Panc1 (cell line): ENCODE measurements around the gene TIE1. TPM values are rescaled to one million over a fixed set of nuclear protein-coding genes. Genes with fewer than 3 reads are reported as not detected.
A peak's percentile ranks its signal among the peaks of the same experiment; 100 is the strongest.

Experiments used
- ATAC-seq: fragments of 200-7000 bp; cut with Tn5 transposase; 2 replicates; pipeline ENCODE4 v1.9.1; 2020; ENCODE audit warnings: mild to moderate bottlenecking, moderate library complexity
- BruUV-seq: library from RNA; stranded (reverse); fragments of 400-500 nt; replicated peaks from 2 replicates; lab custom pipeline; 2021; lab: Mats Ljungman, UMichigan
- CTCF ChIA-PET: fragments of 300-600 bp; sonication (Branson Sonifier 250); formaldehyde crosslinking; loops from one replicate; lab custom pipeline; 2022; ENCODE audit warnings: antibody characterized with exemption; lab: Charles Lee
- POLR2A ChIA-PET: fragments of 300-600 bp; sonication (Branson Sonifier 250); formaldehyde crosslinking; loops from one replicate; lab custom pipeline; 2022; ENCODE audit warnings: antibody characterized with exemption; lab: Charles Lee
- DNase-seq: peaks from one replicate; pipeline ENCODE4 v3.0.0-alpha.2; 2010; ENCODE audit warnings: low read depth, low spot score
- H3K27ac ChIP-seq: 2 replicates; pipeline ENCODE4 v1.5.1; 2011; ENCODE audit warnings: mild to moderate bottlenecking, low read length, inconsistent platforms
- H3K27me3 ChIP-seq: fragments of 200-500 bp; sonication (Bioruptor generic); 2 replicates; pipeline ENCODE4 v1.6.0; 2014; ENCODE audit warnings: low read length, inconsistent platforms; ENCODE audit not compliant: control insufficient read depth, insufficient read depth
- H3K36me3 ChIP-seq: fragments of 200-500 bp; sonication (Bioruptor generic); 2 replicates; pipeline ENCODE4 v1.5.1; 2014; ENCODE audit warnings: inconsistent platforms, mild to moderate bottlenecking, low read length, moderate library complexity; ENCODE audit not compliant: control insufficient read depth, insufficient read depth
- H3K4me1 ChIP-seq: 2 replicates; pipeline ENCODE4 v1.5.1; 2011; ENCODE audit warnings: inconsistent platforms, mild to moderate bottlenecking, low read length, moderate library complexity; ENCODE audit not compliant: control insufficient read depth, insufficient read depth
- H3K4me3 ChIP-seq, 2 experiments: 2 replicates each; pipeline ENCODE4 v1.5.1; 2011 to 2012; ENCODE audit warnings: low read depth in 2 of 2, low read length in 2 of 2, mild to moderate bottlenecking in 2 of 2, inconsistent platforms in 1 of 2, moderate library complexity in 1 of 2
- H3K9me3 ChIP-seq: fragments of 200-500 bp; sonication (Bioruptor generic); 2 replicates; pipeline ENCODE4 v1.5.1; 2014; ENCODE audit warnings: low read depth, mild to moderate bottlenecking, inconsistent platforms, low read length, moderate library complexity; ENCODE audit not compliant: control insufficient read depth, insufficient read depth
- POLR2AphosphoS5 ChIP-seq: IDR thresholded peaks from 2 replicates; pipeline ENCODE4 v1.6.1; 2012; ENCODE audit warnings: mild to moderate bottlenecking, low read depth, low read length, moderate library complexity
- SIN3A ChIP-seq: IDR thresholded peaks from 2 replicates; pipeline ENCODE4 v1.6.1; 2012; ENCODE audit warnings: low read depth, mild to moderate bottlenecking, low read length, moderate library complexity, borderline replicate concordance; ENCODE audit not compliant: insufficient read depth
- TCF7L2 ChIP-seq: IDR thresholded peaks from 2 replicates; pipeline ENCODE4 v1.6.1; 2011; ENCODE audit warnings: mild to moderate bottlenecking, low read depth, low read length, inconsistent platforms
- in situ Hi-C: cut with HindIII; loops from 2 replicates; pipeline ENCODE4 v1.10.0; 2016; ENCODE audit warnings: low sequenced_read_pairs, low pct_unique_long_range_greater_than_20kb
- intact Hi-C: fragments of 100-400 bp; cut with micrococcal nuclease; formaldehyde crosslinking; loops from one replicate; pipeline ENCODE4 v1.10.0; 2022; ENCODE audit not compliant: unreplicated experiment
- total RNA-seq: library from RNA; stranded (reverse); gene quantifications from one replicate; pipeline ENCODE4 v1.2.1, GENCODE V29; 2021; ENCODE audit not compliant: unreplicated experiment
- TF ChIP-seq, protein P1 (sequence below): fragments of 450-650 bp; IDR thresholded peaks from 2 replicates; pipeline ENCODE4 v1.5.1; 2017; ENCODE audit warnings: mild to moderate bottlenecking
- TF ChIP-seq, protein P2 (sequence below), 2 experiments: IDR thresholded peaks; 2 replicates each; pipeline ENCODE4 v1.6.1; 2011 to 2012; ENCODE audit warnings: low read depth in 2 of 2, control low read depth in 1 of 2, low read length in 1 of 2, mild to moderate bottlenecking in 1 of 2, moderate library complexity in 1 of 2; ENCODE audit not compliant: insufficient read depth in 1 of 2

TIE1 gene
- total RNA-seq, 1 experiment from 2014 or later = 0.28 TPM

DNA sequence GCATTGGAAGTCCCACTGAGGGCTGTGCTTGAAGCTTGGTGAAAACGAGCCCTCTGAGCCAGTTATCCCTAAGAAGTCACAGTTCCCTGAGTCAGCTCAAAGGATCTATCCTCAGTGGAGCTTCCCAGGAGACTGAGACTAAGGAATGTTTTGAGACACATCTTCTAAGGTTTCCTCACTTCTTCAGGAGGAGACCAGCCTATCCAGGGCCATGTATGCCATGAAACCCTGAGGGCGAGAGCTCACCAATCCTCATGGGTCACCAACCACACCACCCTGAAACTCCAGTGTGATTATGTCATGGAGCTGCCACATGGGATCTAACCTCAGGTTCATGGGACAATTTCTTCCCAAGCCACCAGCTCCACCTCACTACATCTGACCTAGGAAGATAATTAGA lies 7.6 kb upstream of the TIE1 start:
- intact Hi-C loops (no loop called here), in situ Hi-C loops (no loop called here)
- no peak for ATAC-seq
- Histone ChIP-seq H3K27me3 (no peaks in the 10 kb centered on the region), H3K36me3 (no peaks in the 10 kb centered on the region), H3K9me3 (no peaks in the 10 kb centered on the region), H3K4me1 (no peaks in the 10 kb centered on the region), H3K27ac (no peak overlapping the region), H3K4me3 (no peak overlapping the region)
- TF ChIP-seq, protein P1, sequence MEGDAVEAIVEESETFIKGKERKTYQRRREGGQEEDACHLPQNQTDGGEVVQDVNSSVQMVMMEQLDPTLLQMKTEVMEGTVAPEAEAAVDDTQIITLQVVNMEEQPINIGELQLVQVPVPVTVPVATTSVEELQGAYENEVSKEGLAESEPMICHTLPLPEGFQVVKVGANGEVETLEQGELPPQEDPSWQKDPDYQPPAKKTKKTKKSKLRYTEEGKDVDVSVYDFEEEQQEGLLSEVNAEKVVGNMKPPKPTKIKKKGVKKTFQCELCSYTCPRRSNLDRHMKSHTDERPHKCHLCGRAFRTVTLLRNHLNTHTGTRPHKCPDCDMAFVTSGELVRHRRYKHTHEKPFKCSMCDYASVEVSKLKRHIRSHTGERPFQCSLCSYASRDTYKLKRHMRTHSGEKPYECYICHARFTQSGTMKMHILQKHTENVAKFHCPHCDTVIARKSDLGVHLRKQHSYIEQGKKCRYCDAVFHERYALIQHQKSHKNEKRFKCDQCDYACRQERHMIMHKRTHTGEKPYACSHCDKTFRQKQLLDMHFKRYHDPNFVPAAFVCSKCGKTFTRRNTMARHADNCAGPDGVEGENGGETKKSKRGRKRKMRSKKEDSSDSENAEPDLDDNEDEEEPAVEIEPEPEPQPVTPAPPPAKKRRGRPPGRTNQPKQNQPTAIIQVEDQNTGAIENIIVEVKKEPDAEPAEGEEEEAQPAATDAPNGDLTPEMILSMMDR = no peak
- TF ChIP-seq POLR2AphosphoS5 = no peak
- no peak for TF ChIP-seq SIN3A
- TF ChIP-seq, protein P2, sequence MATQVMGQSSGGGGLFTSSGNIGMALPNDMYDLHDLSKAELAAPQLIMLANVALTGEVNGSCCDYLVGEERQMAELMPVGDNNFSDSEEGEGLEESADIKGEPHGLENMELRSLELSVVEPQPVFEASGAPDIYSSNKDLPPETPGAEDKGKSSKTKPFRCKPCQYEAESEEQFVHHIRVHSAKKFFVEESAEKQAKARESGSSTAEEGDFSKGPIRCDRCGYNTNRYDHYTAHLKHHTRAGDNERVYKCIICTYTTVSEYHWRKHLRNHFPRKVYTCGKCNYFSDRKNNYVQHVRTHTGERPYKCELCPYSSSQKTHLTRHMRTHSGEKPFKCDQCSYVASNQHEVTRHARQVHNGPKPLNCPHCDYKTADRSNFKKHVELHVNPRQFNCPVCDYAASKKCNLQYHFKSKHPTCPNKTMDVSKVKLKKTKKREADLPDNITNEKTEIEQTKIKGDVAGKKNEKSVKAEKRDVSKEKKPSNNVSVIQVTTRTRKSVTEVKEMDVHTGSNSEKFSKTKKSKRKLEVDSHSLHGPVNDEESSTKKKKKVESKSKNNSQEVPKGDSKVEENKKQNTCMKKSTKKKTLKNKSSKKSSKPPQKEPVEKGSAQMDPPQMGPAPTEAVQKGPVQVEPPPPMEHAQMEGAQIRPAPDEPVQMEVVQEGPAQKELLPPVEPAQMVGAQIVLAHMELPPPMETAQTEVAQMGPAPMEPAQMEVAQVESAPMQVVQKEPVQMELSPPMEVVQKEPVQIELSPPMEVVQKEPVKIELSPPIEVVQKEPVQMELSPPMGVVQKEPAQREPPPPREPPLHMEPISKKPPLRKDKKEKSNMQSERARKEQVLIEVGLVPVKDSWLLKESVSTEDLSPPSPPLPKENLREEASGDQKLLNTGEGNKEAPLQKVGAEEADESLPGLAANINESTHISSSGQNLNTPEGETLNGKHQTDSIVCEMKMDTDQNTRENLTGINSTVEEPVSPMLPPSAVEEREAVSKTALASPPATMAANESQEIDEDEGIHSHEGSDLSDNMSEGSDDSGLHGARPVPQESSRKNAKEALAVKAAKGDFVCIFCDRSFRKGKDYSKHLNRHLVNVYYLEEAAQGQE (IDR thresholded peaks at IDR 0.05; ENCODE audit: insufficient read depth in 1 of 2, low read depth in 2 of 2, low read length in 1 of 2) = no peak
- no peak for TF ChIP-seq TCF7L2
- no TSS peak for BruUV-seq
- ChIA-PET POLR2A (no interaction called here), CTCF (no interaction called here)
- DNase-seq = no peak

DNA sequence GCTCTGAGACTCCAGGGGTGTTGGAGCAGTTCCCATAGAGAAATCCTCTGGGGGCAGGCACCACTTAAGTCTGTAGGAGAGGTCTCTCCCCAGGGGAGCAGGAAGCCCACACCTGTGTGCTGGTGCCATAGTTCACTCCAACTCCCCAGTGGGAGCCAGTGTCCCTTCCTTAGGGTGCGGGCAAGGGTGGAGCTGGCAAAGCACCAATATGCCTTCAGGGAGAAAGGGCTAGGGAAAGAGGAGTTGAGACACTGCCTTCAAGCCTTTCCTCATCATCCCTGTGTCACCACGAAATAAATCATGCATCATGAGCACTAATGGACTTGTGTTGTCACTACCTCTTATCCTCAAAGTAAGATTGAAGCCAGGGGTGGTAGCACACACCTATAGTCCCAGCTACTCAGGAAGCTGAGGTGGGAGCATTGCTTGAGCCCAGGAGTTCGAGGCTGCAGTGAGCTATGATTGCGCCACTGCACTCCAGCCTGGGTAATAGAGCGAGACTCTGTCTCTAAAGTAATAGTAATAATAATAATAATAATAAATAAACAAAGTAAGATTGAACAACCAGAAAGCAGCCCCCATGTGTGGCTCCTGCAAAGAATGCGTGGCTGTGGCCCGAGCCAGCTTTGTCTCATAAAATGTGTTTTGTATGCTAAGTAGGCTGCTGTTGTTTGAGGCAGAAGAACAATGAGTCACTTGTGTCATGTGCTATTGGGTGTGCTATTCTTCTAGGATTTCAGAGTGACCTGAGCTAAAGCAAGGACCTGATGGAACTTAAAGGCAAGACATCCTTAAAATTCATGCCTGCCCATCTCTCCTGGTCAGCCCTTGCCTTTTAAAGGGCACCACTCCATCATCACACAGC lies 6.7 kb upstream of the TIE1 start:
- Histone ChIP-seq H3K4me1 (no peaks in the 10 kb centered on the region), H3K9me3 (no peaks in the 10 kb centered on the region), H3K4me3 (no peak overlapping the region), H3K27ac (no peak overlapping the region), H3K27me3 (no peaks in the 10 kb centered on the region), H3K36me3 (no peaks in the 10 kb centered on the region)
- DNase-seq (peak; percentile 18), ATAC-seq (no peak)
- no TSS peak for BruUV-seq
- no peak for TF ChIP-seq POLR2AphosphoS5
- ChIA-PET CTCF (no interaction called here), POLR2A (no interaction called here)
- intact Hi-C loops (no loop called here), in situ Hi-C loops (no loop called here)

DNA sequence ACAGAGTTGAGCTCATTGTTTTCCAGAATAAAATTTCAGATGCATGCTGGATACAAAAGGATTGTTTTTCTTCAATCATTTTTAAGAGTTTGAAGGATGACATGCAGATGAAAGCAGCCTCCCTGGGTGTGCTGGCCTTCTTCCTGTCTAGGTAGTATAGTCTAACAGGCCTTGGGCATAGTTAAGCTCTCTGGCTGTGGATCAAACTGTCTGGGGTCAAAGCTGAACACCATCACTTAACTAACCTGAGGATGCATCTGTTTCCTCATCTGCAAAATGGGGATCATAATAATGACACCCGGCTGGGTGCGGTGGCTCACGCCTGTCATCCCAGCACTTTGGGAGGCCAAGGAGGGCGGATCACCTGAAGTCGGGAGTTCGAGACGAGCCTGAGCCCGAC lies 6.0 kb upstream of the TIE1 start:
- DNase-seq (no peak), ATAC-seq (no peak)
- in situ Hi-C loops = no loop called here
- Histone ChIP-seq H3K4me1 (no peaks in the 10 kb centered on the region), H3K36me3 (no peaks in the 10 kb centered on the region), H3K4me3 (no peak overlapping the region), H3K9me3 (no peaks in the 10 kb centered on the region), H3K27me3 (no peaks in the 10 kb centered on the region), H3K27ac (no peak overlapping the region)
- CTCF ChIA-PET = no interaction called here
- TF ChIP-seq, protein P2 (IDR thresholded peaks at IDR 0.05; ENCODE audit: insufficient read depth in 1 of 2, low read depth in 2 of 2, low read length in 1 of 2) = no peak
- TF ChIP-seq, protein P1 = no peak
- TF ChIP-seq SIN3A (no peak), POLR2AphosphoS5 (no peak), TCF7L2 (no peak)
- intact Hi-C loops = no loop called here
- BruUV-seq = no TSS peak
- POLR2A ChIA-PET = no interaction called here
